ENCODE data around the gene KCNK18. TPM values are rescaled to one million over a fixed set of nuclear protein-coding genes. Genes with fewer than 3 reads are reported as not detected.

KCNK18 gene
- total and polyA plus RNA-seq, 9 donors: not detected

GRCh38 chr10:117222976-117223692 lies 25.8 kb downstream of the KCNK18 start:
- H3K4me3 ChIP-seq: no peak overlapping the region
- TF ChIP-seq EP300 (IDR thresholded peaks at IDR 0.05): no peak
- TF ChIP-seq POLR2A (IDR thresholded peaks at IDR 0.05): no peak
- TF ChIP-seq CTCF (IDR thresholded peaks at IDR 0.05): no peak
- intact Hi-C loops (cut with DNase I): no loop called here
- no peak for DNase-seq
- H3K36me3 ChIP-seq: no peaks in the 10 kb centered on the region
- H3K27ac ChIP-seq: no peak overlapping the region
- no peaks in the 10 kb centered on the region for H3K27me3 ChIP-seq
- H3K9me3 ChIP-seq: no peaks in the 10 kb centered on the region
- no peaks in the 10 kb centered on the region for H3K4me1 ChIP-seq (ENCODE audit: insufficient read depth)
- WGBS, 3 donors: 40 to 63% (median 48%) methylated on average over 4 of the region's 4 CpGs

GRCh38 chr10:117223693-117224430 lies 26.6 kb downstream of the KCNK18 start:
- 84 to 92% (median 90%) methylated on average over 7 of the region's 7 CpGs for WGBS, 3 donors
- Histone ChIP-seq H3K9me3 (no peaks in the 10 kb centered on the region), H3K27me3 (no peaks in the 10 kb centered on the region), H3K27ac (no peak overlapping the region), H3K4me1 (ENCODE audit: insufficient read depth) (no peaks in the 10 kb centered on the region), H3K4me3 (no peak overlapping the region), H3K36me3 (no peaks in the 10 kb centered on the region)
- DNase-seq: no peak
- TF ChIP-seq EP300 (IDR thresholded peaks at IDR 0.05) (no peak), CTCF (IDR thresholded peaks at IDR 0.05) (no peak), POLR2A (IDR thresholded peaks at IDR 0.05) (no peak)
- intact Hi-C loops (cut with DNase I): no loop called here

DNA sequence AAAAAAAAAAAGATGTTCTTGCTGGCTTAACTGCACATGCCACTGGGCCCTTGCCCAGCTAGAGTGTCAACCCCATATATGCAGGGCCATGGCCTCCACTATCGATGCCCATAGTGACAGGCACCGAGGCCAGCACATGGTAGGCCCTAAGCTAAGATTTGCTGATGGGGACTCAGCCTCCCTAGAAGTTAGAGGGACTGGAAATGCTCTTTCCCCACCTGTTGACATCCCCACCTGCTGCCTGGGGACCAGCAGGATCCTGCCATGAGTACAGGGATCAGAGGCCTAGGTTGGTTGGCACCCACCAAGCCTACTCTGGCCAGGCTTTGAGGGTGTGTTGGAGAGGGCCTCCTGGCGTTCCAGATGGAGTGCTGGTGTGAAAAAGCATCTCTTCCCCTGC lies 27.6 kb downstream of the KCNK18 start:
- 81 to 100% (median 91%) methylated on average over 3 of the region's 3 CpGs for WGBS, 3 donors
- Histone ChIP-seq H3K36me3 (no peaks in the 10 kb centered on the region), H3K9me3 (no peaks in the 10 kb centered on the region), H3K4me1 (ENCODE audit: insufficient read depth) (no peaks in the 10 kb centered on the region), H3K27ac (no peak overlapping the region), H3K4me3 (no peak overlapping the region), H3K27me3 (no peaks in the 10 kb centered on the region)
- TF ChIP-seq POLR2A (IDR thresholded peaks at IDR 0.05): no peak
- no peak for TF ChIP-seq EP300 (IDR thresholded peaks at IDR 0.05)
- TF ChIP-seq CTCF (IDR thresholded peaks at IDR 0.05): no peak
- intact Hi-C loops (cut with DNase I): no loop called here
- DNase-seq: no peak

- no peak overlapping the region for H3K27ac ChIP-seq
- intact Hi-C loops (cut with DNase I): no loop called here
- 32 to 41% (median 33%) methylated on average over 10 of the region's 10 CpGs for WGBS, 3 donors
- TF ChIP-seq POLR2A (IDR thresholded peaks at IDR 0.05) (no peak), CTCF (IDR thresholded peaks at IDR 0.05) (no peak), EP300 (IDR thresholded peaks at IDR 0.05) (no peak)
- H3K36me3 ChIP-seq: no peaks in the 10 kb centered on the region
- no peaks in the 10 kb centered on the region for H3K9me3 ChIP-seq
- no peaks in the 10 kb centered on the region for H3K4me1 ChIP-seq (ENCODE audit: insufficient read depth)
- no peak overlapping the region for H3K4me3 ChIP-seq
- no peaks in the 10 kb centered on the region for H3K27me3 ChIP-seq
- peak in 2 of 5 donors; percentile 20 to 58 for DNase-seq
Measured at GRCh38 chr10:117226813-117227451, 29.6 kb downstream of the KCNK18 start.
